NCI-H187 treated with DMSO at 0.1 percent for 48 hours (cell line): Measurements from ENCODE around the gene IL34.
"Not testable (repeated sequence)": the region's sequence is repeated elsewhere in the genome, so short reads cannot be mapped to it uniquely, and the experiment has no call there.

Experiments
- DNase-seq: peaks from one replicate; lab custom pipeline; 2025; lab: John Stamatoyannopoulos, UW

IL34 gene

DNA sequence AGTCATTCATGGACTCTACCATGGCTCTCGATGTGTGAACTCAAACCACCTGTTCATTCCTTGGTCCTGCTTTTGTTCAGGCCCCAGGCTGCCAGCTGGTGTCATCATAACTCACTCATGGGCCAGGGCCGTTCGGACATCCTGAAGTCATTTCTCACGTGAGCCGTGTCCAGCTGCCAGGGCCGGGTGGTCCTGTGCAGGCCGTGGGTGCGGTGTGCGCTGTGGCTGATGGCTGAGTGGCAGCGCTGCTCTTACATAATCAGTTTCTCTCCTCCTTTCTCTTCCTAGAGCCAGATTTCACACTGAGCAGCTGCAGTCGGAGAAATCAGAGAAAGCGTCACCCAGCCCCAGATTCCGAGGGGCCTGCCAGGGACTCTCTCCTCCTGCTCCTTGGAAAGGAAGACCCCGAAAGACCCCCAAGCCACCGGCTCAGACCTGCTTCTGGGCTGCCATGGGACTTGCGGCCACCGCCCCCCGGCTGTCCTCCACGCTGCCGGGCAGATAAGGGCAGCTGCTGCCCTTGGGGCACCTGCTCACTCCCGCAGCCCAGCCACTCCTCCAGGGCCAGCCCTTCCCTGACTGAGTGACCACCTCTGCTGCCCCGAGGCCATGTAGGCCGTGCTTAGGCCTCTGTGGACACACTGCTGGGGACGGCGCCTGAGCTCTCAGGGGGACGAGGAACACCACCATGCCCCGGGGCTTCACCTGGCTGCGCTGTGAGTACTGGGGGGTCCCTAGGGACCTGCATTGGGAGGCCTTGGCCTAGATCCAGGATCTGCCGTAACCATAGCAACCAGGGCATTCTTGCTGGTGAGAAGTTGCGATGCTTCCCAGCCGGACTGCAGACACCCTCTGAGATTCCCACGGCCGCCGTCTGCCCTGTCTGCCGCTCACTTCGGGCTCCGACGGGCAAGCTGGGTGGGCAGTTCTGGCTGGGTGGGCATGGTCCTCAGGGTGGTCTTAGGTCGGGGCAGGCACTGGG lies at the start of gene IL34:
Gene IL34 (plus strand): TSS at position 300 of the 982 bp plus-strand sequence. CDS start 389 bp downstream, at position 689.
- no peak for DNase-seq

DNA sequence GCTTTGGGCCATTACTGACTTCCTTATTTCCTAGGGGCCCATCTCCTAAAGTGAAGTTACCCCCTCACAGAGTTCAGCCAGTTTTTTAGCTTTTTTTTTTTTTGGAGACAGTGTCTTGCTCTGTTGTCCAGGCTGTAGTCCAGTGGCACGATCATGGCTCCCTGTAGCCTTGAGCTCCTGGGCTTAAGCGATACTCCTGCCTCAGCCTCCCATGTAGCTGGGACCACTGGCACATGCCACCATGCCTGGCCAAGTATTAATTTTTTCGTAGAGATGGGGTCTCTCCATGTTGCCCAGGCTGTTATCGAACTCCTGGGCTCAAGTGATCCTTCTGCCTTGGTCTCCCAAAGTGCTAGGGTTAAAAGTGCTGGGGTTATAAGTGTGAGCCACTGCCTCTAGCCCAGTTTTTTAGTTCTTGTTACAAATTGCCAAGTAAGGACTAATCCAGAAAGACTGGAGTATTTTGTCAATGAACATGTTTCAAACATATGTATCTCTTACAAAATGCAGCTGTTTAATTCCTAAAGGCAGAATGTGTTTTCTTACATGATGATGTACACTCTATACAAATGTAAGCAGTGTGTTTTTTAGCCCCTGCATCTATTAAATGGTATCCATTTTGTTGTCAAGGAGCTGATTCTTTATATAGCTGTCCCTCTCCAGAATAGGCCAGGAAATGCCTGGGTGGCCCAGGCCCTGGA lies 49.1 kb upstream of the IL34 start:
- DNase-seq: no peak

DNA sequence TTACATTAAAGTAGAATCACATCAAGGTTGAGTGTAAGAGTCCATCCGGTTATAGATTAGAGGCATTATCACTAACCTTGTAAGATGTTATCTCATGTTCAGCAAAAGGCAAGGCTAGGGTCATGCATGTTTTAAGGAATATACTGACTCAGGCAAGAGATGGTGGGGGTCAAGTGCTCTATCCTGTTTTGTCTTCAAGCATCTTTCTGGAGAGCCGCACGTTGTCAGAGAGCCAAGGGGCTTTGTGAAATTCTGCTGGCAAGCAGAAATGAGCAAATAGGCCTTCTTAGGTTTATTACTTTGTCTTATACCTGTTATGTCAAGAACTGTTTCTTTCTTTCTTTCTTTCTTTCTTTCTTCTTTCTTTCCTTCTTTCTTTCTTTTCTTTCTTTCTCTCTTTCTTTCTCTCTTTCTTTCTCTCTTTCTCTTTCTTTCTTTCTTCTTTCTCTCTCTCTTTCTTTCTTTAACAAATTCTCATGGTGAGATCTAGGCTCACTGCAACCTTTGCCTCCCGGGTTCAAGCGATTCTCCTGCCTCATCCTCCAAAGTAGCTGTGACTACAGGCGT lies 47.3 kb upstream of the IL34 start:
- no peak for DNase-seq

DNA sequence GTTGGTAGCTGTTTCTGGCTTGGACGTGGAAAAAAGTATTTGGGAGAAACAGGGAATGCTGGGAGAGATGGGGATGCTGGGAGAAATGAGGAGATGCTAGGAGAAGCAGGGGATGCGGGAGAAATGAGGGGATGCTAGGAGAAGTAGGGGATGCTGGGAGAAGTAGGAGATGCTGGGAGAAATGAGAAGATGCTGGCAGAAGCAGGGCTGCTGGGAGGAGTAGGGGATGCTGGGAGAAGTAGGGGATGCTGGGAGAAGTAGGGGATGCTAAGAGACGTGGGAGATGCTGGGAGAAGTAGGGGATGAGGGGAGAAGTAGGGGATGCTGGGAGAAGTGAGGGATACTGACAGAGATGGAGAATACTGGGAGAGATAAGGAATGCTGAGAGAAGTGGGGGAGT lies 45.6 kb upstream of the IL34 start:
- no peak for DNase-seq

DNA sequence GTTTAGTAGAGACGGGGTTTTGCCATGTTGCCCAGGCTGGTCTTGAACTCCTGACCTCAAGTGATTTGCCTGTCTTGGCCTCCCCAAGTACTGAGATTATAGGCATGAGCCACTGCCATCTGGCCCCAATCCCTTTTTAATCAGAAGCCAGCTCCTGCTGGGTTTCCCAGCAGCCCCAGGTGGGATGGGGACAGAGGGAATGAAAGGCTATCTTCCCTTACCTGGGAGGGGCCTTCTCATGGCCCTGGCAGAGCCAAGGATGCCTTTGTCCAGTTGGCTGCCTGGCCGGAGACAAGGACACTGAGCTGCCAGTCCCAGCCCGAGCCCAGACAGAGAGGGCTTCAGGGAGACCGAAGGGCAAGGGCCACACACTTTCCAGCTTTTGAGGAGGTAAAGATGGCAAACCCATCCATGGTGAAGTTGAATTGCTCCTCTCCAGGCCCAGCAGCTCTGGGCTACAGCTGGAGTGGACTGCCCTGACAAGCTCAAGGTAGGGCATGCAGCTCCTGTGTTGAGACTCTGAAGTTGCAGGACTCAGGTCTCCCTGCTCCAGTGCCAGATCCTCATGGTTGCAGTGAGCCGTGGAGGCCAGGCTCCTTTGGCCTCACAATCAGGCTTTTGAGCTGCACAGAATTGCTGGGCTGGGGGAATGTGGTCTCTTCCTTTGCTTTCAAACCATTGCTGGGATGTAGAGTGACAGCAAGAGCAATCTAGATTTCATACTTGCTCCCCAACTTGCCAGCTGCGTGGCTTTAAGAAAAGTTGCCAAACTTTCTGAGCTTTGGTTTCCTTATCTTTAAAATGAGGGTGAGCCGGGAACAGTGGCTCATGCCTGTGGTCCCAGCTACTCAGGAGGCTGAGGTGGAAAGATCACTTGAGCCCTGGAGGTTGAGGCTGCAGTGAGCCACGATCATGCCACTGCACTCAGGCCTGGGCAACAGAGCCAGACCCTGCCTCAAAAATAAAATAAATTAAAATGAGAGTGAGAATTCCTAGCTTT lies 44.5 kb upstream of the IL34 start:
- no peak for DNase-seq

DNA sequence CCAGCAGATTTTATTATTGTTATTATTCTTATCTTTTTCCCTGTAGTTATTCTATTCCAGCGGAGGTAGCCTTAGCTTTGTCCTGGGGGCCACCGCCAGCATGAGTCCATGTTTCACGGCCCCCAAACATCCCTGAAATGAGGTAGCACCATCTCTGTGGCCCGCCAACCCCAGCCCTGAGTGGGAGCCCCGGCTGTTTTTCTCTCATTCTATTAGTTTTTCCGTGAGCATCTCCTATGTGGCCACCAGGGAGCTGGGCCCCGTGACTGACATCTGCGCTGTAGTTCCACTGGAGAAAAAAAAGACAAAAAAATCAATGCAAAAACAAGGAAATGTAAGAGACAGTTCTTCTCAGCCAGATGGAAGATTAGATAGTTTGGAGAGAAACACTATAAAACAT lies 43.5 kb upstream of the IL34 start:
- DNase-seq: no peak

DNA sequence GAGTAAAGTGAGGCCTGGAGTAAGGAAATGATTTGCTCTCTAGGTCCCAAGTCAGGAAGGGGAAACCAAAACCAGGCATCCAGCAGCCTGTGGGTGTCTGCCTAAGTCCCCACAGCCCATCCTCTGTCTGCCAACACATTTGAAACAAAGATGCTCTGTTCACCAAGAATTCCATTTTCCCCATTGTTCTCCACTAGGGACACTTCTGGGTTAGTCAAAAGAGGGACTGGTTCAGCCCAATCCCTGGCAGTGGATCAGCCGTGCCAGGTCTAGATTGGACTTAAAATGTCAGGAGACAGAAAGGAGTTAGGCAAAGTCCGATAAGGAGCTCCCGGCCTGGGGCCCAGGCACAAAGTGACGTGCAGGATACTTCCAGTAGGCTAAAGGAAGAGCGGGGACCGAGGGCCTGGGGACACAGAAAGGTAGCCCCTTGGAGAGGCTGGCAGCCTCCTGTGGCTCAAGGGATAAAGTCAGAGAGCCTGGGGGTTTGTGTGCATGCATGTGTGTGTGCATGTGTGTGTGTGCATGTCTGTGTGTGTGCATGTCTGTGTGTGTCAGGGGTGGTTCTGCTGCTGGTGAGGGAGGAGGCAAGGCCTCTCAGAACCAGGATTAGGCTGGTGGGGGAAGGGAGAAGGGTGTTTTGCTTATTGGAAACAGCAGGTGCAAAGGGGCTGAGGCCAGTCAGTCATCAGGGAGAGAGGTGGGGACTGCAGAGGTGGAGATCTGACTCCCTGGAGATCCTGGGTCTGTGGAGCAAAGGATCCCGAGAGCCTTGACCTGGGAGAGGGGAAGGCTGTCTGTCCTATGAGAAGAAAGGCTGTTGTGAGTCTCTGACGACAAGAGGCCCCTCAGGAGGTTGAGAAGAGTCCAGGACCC lies 41.7 kb upstream of the IL34 start:
- DNase-seq: no peak

DNA sequence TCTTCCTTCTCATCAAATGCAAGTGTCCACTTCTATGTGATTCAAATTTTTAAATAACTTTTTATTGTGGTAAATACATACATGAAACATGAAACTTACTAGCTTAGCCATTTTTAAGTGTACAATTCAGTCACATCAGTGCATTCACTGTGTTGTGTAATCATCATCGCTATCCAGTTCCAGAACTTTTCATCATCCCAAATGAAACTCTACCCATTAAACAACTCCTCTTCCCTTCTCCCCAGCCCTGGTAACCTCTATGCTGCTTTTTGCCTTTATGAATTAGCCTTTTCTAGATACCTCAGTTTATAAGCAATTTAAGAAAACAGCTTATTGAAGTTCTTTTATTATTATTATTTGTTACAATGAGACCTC lies 41.1 kb upstream of the IL34 start:
- DNase-seq: no peak

DNA sequence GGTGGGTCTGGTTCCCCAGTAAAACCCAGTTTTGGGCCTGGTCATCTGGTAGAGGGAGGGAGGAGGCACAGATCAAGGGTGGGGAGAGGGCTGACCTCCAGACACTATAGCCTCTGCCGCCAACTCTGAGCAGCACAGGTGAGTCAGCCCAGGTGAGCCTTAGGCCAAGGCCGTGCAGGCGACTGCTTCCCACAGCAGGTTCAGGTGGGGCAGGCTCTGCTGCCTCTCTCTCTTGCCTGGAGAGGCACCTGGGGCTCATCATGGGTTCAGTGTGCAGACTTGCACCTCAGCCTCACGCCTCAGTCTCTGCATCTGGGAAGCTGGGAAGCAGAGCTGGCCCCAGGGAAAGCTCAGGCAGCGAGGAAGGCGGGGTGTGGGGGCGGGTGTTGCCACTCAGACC lies 37.8 kb upstream of the IL34 start:
- no peak for DNase-seq

DNA sequence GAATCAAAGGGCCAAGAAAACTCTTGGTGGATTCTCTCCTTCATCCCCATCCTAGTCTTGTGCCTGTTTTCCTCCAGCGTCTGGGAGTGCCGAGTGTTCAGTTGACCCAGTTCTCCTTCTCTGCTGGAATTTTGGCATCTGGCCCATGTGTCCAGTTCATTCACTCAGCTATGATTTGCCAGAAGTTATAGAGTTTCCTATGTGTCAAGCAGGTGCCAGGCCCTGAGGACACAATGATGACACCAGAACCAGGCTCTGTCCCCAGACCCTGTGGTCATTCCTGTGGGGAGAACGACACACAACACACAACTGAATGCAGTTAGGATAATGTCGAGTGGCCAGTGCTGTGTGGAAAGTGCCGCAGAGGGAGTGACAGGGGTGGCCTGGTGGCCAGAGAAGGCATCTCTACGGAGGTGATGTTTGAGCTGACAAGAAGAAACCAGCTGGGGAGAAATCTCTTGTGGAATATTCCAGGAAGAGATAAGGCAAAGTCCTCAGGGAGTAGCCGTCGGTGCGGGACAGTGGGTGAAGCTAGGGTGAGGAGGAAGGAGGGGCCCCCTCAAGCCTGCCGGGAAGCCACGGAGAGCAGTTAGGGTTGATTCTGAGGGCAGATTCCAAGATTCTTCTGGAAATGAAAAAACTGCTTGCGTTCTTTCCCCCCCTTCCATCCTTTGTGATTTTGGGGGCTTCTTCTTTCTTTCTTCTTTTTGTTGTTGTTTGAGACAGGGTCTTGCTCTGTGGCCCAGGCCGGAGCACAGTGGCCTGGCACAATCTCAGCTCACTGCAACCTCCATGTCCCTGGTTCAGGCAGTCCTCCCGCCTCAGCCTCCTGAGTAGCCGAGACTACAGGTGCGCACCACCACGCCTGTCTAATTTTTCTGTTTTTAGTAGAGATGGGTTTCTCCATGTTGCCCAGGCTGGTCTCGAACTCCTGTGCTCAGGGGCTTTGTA lies 35.8 kb upstream of the IL34 start:
- no peak for DNase-seq

DNA sequence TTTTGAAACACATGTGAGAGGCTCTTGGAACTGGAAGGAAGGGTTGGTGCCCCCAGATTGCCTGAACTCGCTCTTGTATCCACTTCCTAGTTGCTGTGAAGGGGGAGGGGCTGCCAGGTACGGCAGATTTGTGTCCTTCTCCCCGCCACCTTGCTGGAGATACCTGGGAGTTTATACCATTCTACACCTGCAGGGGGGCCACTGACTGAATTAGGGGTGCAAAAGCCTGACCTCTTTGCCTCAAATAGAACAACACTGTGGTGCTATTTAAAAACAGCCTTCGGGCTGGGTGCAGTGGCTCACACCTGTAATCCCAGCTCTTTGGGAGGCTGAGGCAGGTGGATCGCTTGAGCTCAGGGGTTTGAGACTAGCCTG lies 35.1 kb upstream of the IL34 start:
- DNase-seq: no peak

DNA sequence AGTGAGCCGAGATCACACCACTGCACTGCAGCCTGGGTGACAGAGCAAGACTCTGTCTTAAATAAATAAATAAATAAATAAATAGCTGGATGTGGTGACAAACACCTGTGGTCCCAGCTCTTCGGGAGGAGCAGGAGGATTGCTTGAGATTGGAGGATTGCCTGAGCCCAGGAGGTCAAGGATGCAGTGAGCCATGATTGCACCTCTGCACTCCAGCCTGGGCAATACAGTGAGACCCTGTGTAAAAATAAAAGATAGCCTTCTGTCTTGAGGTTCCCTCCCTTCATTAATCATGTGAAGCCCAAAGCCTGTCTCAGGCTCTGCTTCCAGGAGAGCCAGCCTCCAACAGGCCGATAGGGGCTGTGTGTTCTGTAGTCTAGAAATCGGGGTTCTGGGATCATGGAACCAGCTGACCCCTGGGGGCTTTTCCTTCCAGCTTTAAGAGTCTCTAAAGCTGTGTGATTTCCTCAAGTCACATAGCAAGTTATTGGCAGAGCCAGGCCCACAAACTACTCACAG lies 34.5 kb upstream of the IL34 start:
- no peak for DNase-seq

DNA sequence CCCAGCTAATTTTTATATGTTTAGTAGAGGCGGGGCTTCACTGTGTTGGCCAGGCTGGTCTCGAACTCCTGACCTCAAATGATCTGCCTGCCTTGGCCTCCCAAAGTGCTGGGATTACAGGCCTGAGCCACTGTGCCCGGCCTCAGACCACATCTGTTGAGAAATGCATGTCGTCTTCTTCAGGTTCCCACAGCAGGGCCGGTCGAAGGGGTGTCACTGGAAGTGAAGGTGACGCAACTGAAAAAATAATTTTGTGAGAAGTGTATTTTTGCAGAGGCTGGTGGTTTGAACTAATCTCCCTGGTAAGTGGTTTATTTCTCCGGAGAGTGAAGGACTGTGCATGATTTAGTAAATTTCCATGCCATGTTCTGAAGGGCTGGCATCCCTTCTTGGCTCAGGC lies 33.4 kb upstream of the IL34 start:
- no peak for DNase-seq

DNA sequence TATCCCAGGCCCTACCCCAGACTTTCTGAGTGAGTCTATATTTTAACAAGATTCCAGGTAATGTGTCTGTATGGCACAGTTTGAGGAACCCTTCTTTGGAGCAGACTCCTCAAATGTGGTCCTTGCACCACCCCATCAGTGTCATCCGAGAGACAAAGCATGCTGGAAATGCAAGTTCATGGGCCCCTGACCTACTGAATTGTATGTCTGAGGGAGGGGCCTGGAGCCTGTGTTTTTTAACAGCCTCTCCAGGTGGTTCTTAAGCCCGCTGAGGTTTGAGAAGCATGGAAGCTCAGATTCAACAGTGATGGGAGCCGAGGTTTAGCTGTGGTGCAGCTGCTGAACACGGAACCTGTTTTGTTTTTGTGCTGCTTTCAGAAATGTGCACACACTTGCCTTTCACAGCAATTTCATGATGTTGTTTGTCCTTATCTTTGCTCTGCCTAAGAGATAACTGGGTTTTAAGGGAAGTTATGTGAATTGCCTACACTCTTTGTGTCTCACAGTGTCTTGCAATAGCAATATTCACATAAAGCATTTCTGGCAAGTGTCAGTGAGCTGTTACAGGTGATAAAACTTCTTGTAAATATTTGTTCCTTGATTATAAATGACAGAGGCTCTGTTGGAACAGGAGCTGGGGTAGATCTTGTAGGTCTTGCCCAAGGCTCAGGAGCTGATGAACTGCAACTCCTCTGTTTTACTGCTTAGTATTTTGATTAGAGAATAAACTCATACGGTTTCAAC lies 32.0 kb upstream of the IL34 start:
- DNase-seq: no peak

DNA sequence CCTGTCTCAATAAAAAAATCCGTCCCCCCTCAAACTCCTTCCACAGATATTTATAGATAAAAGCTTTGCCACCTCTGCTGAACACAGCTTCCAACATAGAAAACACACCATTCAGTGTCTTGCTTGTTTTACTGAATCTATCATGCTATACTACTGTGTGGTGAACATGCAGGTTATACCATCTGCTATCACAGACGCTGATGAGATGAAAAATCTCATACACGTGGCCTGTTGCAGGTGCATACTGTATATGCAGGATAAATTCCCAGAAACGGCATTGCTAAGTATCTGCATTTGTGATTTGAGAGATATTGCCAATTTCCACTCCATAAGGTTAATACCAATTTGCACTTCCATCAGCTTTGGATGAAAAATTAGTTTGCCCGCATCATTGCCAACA lies 30.4 kb upstream of the IL34 start:
- no peak for DNase-seq

DNA sequence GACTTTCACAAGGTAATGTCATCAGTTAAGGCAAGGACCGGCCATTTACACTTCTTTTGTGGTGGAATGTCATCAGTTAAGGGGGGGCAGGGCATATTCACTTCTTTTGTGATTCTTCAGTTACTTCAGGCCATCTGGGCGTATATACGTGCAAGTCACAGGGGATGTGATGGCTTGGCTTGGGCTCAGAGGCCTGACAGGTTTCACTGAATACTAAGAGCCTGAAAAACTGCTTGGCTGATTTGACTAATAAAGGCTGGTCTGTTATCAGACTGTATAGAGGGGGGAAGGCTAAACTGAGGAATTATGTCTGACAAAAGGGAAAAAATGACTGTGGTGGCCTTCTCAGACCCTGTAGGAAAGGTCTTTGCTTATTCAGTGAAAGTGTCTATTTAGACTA lies 24.5 kb upstream of the IL34 start:
- DNase-seq: not testable (repeated sequence)

DNA sequence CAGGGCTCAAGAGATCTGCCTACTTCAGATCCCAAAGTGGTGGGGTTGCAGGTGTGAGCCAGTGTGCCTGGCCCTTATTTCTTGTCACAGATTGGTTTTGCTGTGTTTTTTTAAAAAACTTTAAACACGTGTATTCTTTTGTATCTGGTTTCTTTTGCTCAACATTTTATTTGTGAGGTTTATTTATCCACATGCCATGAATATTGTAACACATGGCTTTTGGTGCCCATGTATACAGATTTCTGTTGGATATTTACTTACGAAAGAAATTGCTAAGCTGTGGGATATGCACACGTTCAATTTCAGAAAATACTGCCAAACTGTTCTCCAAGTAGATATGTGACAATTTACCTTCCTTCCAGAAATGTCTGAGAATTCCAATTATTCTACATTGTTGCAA lies 18.7 kb upstream of the IL34 start:
- no peak for DNase-seq

DNA sequence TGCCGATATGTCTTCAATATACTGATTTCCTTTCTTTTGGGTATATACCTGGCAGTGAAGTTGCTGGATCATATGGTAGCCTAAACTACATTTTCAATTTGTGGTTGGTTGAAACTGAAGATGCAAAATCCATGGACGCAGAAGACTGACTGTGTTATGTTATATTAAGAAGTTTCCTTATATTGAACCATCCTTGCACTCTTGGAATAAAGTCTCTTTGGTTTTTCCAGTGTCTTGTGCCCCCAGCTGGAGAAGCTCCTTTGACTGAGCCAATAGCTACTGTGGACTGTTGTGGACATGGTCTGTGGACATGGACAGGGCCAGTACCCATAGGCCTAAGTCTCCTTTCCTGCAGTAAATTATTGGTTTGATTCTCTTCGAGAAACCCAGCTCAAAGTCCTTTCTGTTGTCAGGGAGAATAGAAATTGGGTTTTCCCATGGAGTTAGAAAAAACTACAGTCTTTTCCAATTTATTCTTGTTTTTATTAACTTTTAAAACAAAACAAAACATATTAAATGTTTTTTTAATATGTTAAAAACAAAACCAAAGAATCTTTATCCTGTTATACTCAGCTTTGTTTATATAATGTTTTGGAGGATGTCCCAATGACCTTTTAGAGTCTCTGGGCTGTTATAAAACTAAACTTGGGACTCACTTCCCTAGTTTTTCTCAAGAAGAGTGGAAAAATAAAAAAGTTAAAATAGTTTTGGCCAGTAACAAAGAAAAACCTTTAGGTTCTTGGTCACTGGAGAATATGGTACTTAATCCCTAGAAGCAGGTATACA lies 15.2 kb upstream of the IL34 start:
- DNase-seq: no peak
